ENCODE data around the gene PRDM16. TPM values are rescaled to one million over a fixed set of nuclear protein-coding genes. Genes with fewer than 3 reads are reported as not detected.
A peak's percentile ranks its signal among the peaks of the same experiment; 100 is the strongest.
"Not testable (repeated sequence)": the region's sequence is repeated elsewhere in the genome, so short reads cannot be mapped to it uniquely, and the experiment has no call there.

The PRDM16 gene
- total RNA-seq, 1 donor from 2014 or later, result 84.2 TPM

GRCh38 chr1:3282656-3283430 is 213.8 kb downstream of the PRDM16 start:
- H3K27ac ChIP-seq, result peak overlapping the region; percentile 27 to 56
- TF ChIP-seq CTCF (IDR thresholded peaks at IDR 0.05), result no peak

GRCh38 chr1:3283849-3284248 is 214.8 kb downstream of the PRDM16 start:
- peak overlapping the region; percentile 27 to 56 for H3K27ac ChIP-seq
- peak; percentile 81 to 89 (median 88) for TF ChIP-seq CTCF (IDR thresholded peaks at IDR 0.05)
- peaks cover 9 to 39% of the 10 kb centered on the region in 2 donors for H3K4me1 ChIP-seq
- no peak for DNase-seq (ENCODE audit: low spot score in 2 of 2)
- H3K9me3 ChIP-seq, result no peaks in the 10 kb centered on the region
- H3K36me3 ChIP-seq, result no peaks in the 10 kb centered on the region
- peak overlapping the region in 1 of 2 donors; percentile 37 for H3K4me3 ChIP-seq
- intact Hi-C loops (cut with DNase I), result loop anchor here (2.0 to 10.0 kb wide), 2 partner anchors 217 to 409 kb away; no protein-coding TSS in a partner anchor
- H3K27me3 ChIP-seq, result no peaks in the 10 kb centered on the region

More at GRCh38 chr1:3282656-3283430, 213.8 kb downstream of the PRDM16 start:
- Histone ChIP-seq H3K36me3 (no peaks in the 10 kb centered on the region), H3K4me3 (no peak overlapping the region), H3K9me3 (no peaks in the 10 kb centered on the region), H3K27me3 (no peaks in the 10 kb centered on the region), H3K4me1 (peaks cover 9 to 36% of the 10 kb centered on the region in 2 donors)
- intact Hi-C loops (cut with DNase I), result loop anchor here (2.0 to 10.0 kb wide), 2 partner anchors 216 to 408 kb away; no protein-coding TSS in a partner anchor
- no peak for DNase-seq (ENCODE audit: low spot score in 2 of 2)

- Histone ChIP-seq H3K27me3 (no peaks in the 10 kb centered on the region), H3K9me3 (no peaks in the 10 kb centered on the region)
- intact Hi-C loops (cut with DNase I), result loop anchor here (10.0 kb wide), 1 partner anchor 410 kb away; no protein-coding TSS in a partner anchor
These were observed 215.7 kb downstream of the PRDM16 start for GRCh38 chr1:3284691-3285090.

GRCh38 chr1:3285106-3285740 is 216.2 kb downstream of the PRDM16 start:
- Histone ChIP-seq H3K4me3 (no peak overlapping the region), H3K36me3 (no peaks in the 10 kb centered on the region), H3K27ac (peak overlapping the region in 1 of 2 donors; percentile 56), H3K9me3 (no peaks in the 10 kb centered on the region), H3K4me1 (peaks cover 12 to 33% of the 10 kb centered on the region in 2 donors), H3K27me3 (no peaks in the 10 kb centered on the region)
- TF ChIP-seq CTCF (IDR thresholded peaks at IDR 0.05), result no peak
- no peak for DNase-seq (ENCODE audit: low spot score in 2 of 2)
- intact Hi-C loops (cut with DNase I), result loop anchor here (10.0 kb wide), 1 partner anchor 410 kb away; no protein-coding TSS in a partner anchor

More at GRCh38 chr1:3284691-3285090, 215.7 kb downstream of the PRDM16 start:
- Histone ChIP-seq H3K36me3 (no peaks in the 10 kb centered on the region), H3K4me3 (no peak overlapping the region), H3K4me1 (peaks cover 12 to 36% of the 10 kb centered on the region in 2 donors), H3K27ac (peak overlapping the region in 1 of 2 donors; percentile 56)
- DNase-seq (ENCODE audit: low spot score in 2 of 2), result no peak
- TF ChIP-seq CTCF (IDR thresholded peaks at IDR 0.05), result no peak

GRCh38 chr1:3287095-3287494 is 218.1 kb downstream of the PRDM16 start:
- peaks cover 11 to 29% of the 10 kb centered on the region in 2 donors for H3K4me1 ChIP-seq
- intact Hi-C loops (cut with DNase I), result loop anchor here (10.0 kb wide), 1 partner anchor 412 kb away; no protein-coding TSS in a partner anchor
- H3K27me3 ChIP-seq; H3K27ac ChIP-seq; H3K4me3 ChIP-seq; H3K9me3 ChIP-seq; DNase-seq (ENCODE audit: low spot score in 2 of 2); H3K36me3 ChIP-seq: not testable (repeated sequence)

All from ascending aorta (tissue), 2 donors.